Mesendoderm (in vitro differentiated cells): Measurements from ENCODE around the gene COL1A2.

Experiments used
- DNase-seq: peaks from one replicate; pipeline ENCODE4 v3.0.0; 2013
- H2AK5ac ChIP-seq: 2 replicates; pipeline ENCODE4 v1.6.1; 2013; ENCODE audit warnings: low read length, inconsistent platforms
- H2BK120ac ChIP-seq: 2 replicates; pipeline ENCODE4 v1.6.1; 2013; ENCODE audit warnings: low read depth, mild to moderate bottlenecking, low read length, moderate library complexity, mixed read lengths
- H2BK15ac ChIP-seq: replicated peaks from 2 replicates; pipeline ENCODE4 v1.6.1; 2013; ENCODE audit warnings: low read depth, mild to moderate bottlenecking, moderate library complexity
- H2BK5ac ChIP-seq: 2 replicates; pipeline ENCODE4 v1.6.1; 2013; ENCODE audit warnings: low read length, inconsistent platforms
- H3K18ac ChIP-seq: 2 replicates; pipeline ENCODE4 v1.6.1; 2013; ENCODE audit warnings: mild to moderate bottlenecking, low read length, mixed read lengths
- H3K23ac ChIP-seq: one replicate; pipeline ENCODE4 v1.6.1; 2013; ENCODE audit warnings: low read length
- H3K27ac ChIP-seq: 2 replicates; pipeline ENCODE4 v1.5.1; 2013; ENCODE audit warnings: low read depth, mild to moderate bottlenecking, inconsistent platforms, low read length, moderate library complexity
- H3K27me3 ChIP-seq: 2 replicates; pipeline ENCODE4 v1.6.1; 2013; ENCODE audit warnings: low read length, control low read depth, mild to moderate bottlenecking, inconsistent platforms; ENCODE audit not compliant: insufficient read depth, poor library complexity
- H3K36me3 ChIP-seq: 2 replicates; pipeline ENCODE4 v1.6.1; 2013; ENCODE audit warnings: low read length, inconsistent platforms; ENCODE audit not compliant: control insufficient read depth, insufficient read depth
- H3K4ac ChIP-seq: one replicate; pipeline ENCODE4 v1.6.1; 2013; ENCODE audit warnings: low read depth, mild to moderate bottlenecking, low read length, moderate library complexity
- H3K4me1 ChIP-seq: 2 replicates; pipeline ENCODE4 v1.6.1; 2013; ENCODE audit warnings: low read depth, low read length, inconsistent platforms; ENCODE audit not compliant: control insufficient read depth
- H3K4me2 ChIP-seq: 2 replicates; pipeline ENCODE4 v1.6.1; 2013; ENCODE audit warnings: low read length
- H3K4me3 ChIP-seq: 2 replicates; pipeline ENCODE4 v1.5.1; 2013; ENCODE audit warnings: mild to moderate bottlenecking, low read length
- H3K56ac ChIP-seq: one replicate; pipeline ENCODE4 v1.6.1; 2013; ENCODE audit warnings: low read length
- H3K79me1 ChIP-seq: 2 replicates; pipeline ENCODE4 v1.6.1; 2013; ENCODE audit warnings: low read length, inconsistent platforms
- H3K79me2 ChIP-seq: 2 replicates; pipeline ENCODE4 v1.6.1; 2013; ENCODE audit warnings: mild to moderate bottlenecking, low read length; ENCODE audit not compliant: control insufficient read depth, insufficient read depth
- H3K9ac ChIP-seq: 2 replicates; pipeline ENCODE4 v1.6.1; 2013; ENCODE audit warnings: low read length, inconsistent platforms
- H4K5ac ChIP-seq: one replicate; pipeline ENCODE4 v1.6.1; 2013; ENCODE audit warnings: low read length
- H4K8ac ChIP-seq: one replicate; pipeline ENCODE4 v1.6.1; 2013; ENCODE audit warnings: low read depth, mild to moderate bottlenecking, control low read depth, low read length, moderate library complexity
- WGBS: extraction: QIAGEN DNeasy Blood & Tissue Kit; methylation state at CpG from one replicate; pipeline ENCODE4 v1.1.7; 2013; ENCODE audit warnings: low lambda C conversion rate, missing lambda C conversion rate; ENCODE audit not compliant: insufficient coverage; ENCODE audit errors: extremely low coverage; 5-methylcytosine and 5-hydroxymethylcytosine counted together

Gene COL1A2

GRCh38 chr7:94366163-94366562 is 28.5 kb upstream of the COL1A2 start:
- H2BK15ac ChIP-seq: no peak overlapping the region
- H3K36me3 ChIP-seq: no peaks in the 10 kb centered on the region
- no peak overlapping the region for H2AK5ac ChIP-seq
- H3K4ac ChIP-seq: no peak overlapping the region
- no peak overlapping the region for H3K9ac ChIP-seq
- DNase-seq: no peak
- no peaks in the 10 kb centered on the region for H3K4me1 ChIP-seq
- no peak overlapping the region for H4K5ac ChIP-seq
- H3K4me3 ChIP-seq: no peak overlapping the region
- H2BK120ac ChIP-seq: no peak overlapping the region
- H3K18ac ChIP-seq: no peak overlapping the region
- no peak overlapping the region for H3K27ac ChIP-seq
- H3K27me3 ChIP-seq: no peaks in the 10 kb centered on the region
- H4K8ac ChIP-seq: no peak overlapping the region
- H3K79me2 ChIP-seq: no peaks in the 10 kb centered on the region
- H3K56ac ChIP-seq: no peak overlapping the region
- H3K79me1 ChIP-seq: no peaks in the 10 kb centered on the region
- no CpG with 5 or more reads among the region's 3 CpGs for WGBS
- no peak overlapping the region for H3K4me2 ChIP-seq
- H2BK5ac ChIP-seq: no peak overlapping the region
- H3K23ac ChIP-seq: no peak overlapping the region

DNA sequence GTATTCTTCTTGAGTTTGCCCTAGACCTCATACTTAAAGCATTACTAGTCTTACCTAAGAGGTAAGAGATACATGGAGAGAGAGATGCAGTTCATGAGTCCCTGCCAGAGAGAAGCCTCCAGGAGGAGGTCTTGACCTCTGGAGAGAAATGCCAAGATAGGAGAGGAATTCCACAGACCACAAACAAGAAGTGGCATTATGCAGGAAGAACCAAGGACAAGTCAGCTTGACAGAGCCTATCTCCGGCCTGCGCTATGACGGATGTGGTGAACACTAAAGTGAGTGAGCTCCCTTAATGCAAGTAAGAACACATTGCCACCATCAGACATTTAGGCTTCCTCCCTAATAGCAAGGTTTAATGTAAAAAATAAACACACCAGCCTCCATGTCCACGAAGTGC is 27.9 kb upstream of the COL1A2 start:
- WGBS: no CpG with 5 or more reads among the region's 4 CpGs
- Histone ChIP-seq H2BK120ac (no peak overlapping the region), H3K4me1 (no peaks in the 10 kb centered on the region), H3K36me3 (no peaks in the 10 kb centered on the region), H2BK15ac (no peak overlapping the region), H4K5ac (no peak overlapping the region), H3K23ac (no peak overlapping the region), H3K79me1 (no peaks in the 10 kb centered on the region), H3K79me2 (no peaks in the 10 kb centered on the region), H3K18ac (no peak overlapping the region), H2BK5ac (no peak overlapping the region), H3K4ac (no peak overlapping the region), H3K9ac (no peak overlapping the region), H4K8ac (no peak overlapping the region), H3K4me2 (no peak overlapping the region), H2AK5ac (no peak overlapping the region), H3K4me3 (no peak overlapping the region), H3K27me3 (no peaks in the 10 kb centered on the region), H3K56ac (no peak overlapping the region), H3K27ac (no peak overlapping the region)
- peak; percentile 82 for DNase-seq

GRCh38 chr7:94367949-94368348 is 26.7 kb upstream of the COL1A2 start:
- H3K27ac ChIP-seq: no peak overlapping the region
- no CpG with 5 or more reads among the region's 2 CpGs for WGBS
- H3K4me1 ChIP-seq: no peaks in the 10 kb centered on the region

DNA sequence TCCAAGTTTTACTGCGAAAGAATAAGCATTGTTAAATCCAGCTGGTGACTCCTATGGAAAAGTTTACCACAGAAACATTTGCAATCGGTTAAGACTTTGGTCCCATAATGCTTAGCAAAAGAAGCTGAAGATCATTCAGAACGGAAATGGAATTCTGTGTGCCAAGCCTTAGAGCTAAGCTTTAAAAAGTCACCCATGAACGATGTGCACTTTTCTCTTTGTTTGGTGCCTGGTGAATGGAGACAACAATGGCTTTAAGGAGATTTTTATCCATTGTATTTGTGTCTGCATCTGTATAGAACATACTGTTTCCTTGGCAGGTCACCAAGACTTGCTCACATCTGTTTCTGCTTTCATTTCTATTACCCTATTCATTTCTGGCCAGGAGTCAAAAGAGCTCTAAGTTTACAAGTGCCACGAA is 26.3 kb upstream of the COL1A2 start:
- Histone ChIP-seq H3K27me3 (no peaks in the 10 kb centered on the region), H2BK5ac (no peak overlapping the region), H3K27ac (no peak overlapping the region), H3K4me3 (no peak overlapping the region), H4K5ac (no peak overlapping the region), H3K4ac (no peak overlapping the region), H2BK120ac (no peak overlapping the region), H3K18ac (no peak overlapping the region), H2AK5ac (no peak overlapping the region), H3K4me2 (no peak overlapping the region), H3K23ac (no peak overlapping the region), H3K36me3 (no peaks in the 10 kb centered on the region), H2BK15ac (no peak overlapping the region), H3K56ac (no peak overlapping the region), H3K9ac (no peak overlapping the region), H3K79me1 (no peaks in the 10 kb centered on the region), H3K4me1 (no peaks in the 10 kb centered on the region), H3K79me2 (no peaks in the 10 kb centered on the region), H4K8ac (no peak overlapping the region)
- WGBS: no CpG with 5 or more reads among the region's 5 CpGs
- no peak for DNase-seq

More at GRCh38 chr7:94367949-94368348, 26.7 kb upstream of the COL1A2 start:
- H3K4ac ChIP-seq: no peak overlapping the region
- DNase-seq: no peak
- no peaks in the 10 kb centered on the region for H3K79me1 ChIP-seq
- H2AK5ac ChIP-seq: no peak overlapping the region
- no peaks in the 10 kb centered on the region for H3K79me2 ChIP-seq
- H2BK5ac ChIP-seq: no peak overlapping the region
- H3K23ac ChIP-seq: no peak overlapping the region
- H2BK15ac ChIP-seq: no peak overlapping the region
- H3K27me3 ChIP-seq: no peaks in the 10 kb centered on the region
- no peak overlapping the region for H3K9ac ChIP-seq
- H4K8ac ChIP-seq: no peak overlapping the region
- H4K5ac ChIP-seq: no peak overlapping the region
- no peak overlapping the region for H3K4me2 ChIP-seq
- no peak overlapping the region for H3K4me3 ChIP-seq
- no peak overlapping the region for H2BK120ac ChIP-seq
- peak overlapping the region; percentile 51 for H3K18ac ChIP-seq
- no peak overlapping the region for H3K56ac ChIP-seq
- no peaks in the 10 kb centered on the region for H3K36me3 ChIP-seq

DNA sequence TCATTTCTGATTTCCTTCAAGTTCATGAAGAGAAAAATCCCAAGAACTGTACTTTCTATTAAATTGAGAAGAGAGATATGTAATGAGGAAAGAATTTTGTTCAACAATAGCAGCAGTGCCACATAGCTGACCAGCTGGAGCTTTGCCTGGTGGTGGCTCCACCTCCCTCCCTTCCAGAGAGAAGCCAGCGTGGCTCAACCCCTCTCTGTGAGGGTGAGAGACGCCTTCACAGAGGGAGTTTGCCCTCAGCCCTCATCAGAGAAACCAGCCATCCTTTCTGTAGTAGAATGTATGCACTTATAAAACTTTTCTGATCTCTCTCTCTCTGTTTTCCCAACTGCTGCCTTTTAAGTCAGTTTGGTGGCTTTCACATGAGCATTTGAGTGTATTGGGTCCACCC is 20.5 kb upstream of the COL1A2 start:
- H3K36me3 ChIP-seq: no peaks in the 10 kb centered on the region
- WGBS: no CpG with 5 or more reads among the region's 2 CpGs
- peak overlapping the region; percentile 82 for H3K56ac ChIP-seq
- H3K79me1 ChIP-seq: no peaks in the 10 kb centered on the region
- H2BK15ac ChIP-seq: peak overlapping the region; percentile 79
- peak; percentile 87 for DNase-seq
- no peak overlapping the region for H3K4me3 ChIP-seq
- no peak overlapping the region for H2AK5ac ChIP-seq
- peak overlapping the region; percentile 31 for H3K9ac ChIP-seq
- H3K27me3 ChIP-seq: no peaks in the 10 kb centered on the region
- H3K79me2 ChIP-seq: no peaks in the 10 kb centered on the region
- no peak overlapping the region for H4K8ac ChIP-seq
- H3K4ac ChIP-seq: peak overlapping the region; percentile 81
- no peak overlapping the region for H3K23ac ChIP-seq
- H3K4me2 ChIP-seq: no peak overlapping the region
- H2BK120ac ChIP-seq: peak overlapping the region; percentile 61
- H2BK5ac ChIP-seq: peak overlapping the region; percentile 84
- H3K27ac ChIP-seq: peak overlapping the region; percentile 91
- no peak overlapping the region for H4K5ac ChIP-seq
- peaks cover 9% of the 10 kb centered on the region for H3K4me1 ChIP-seq
- peak overlapping the region; percentile 98 for H3K18ac ChIP-seq
